ENCODE measurements around the gene EGLN3.

Gene EGLN3

GRCh38 chr14:33933386-33933933, 17.4 kb downstream of the EGLN3 start:
- no peak; the same call in 2 of the 3 replicates for ATAC-seq
- TF ChIP-seq PPARA (CRISPR knock-in tag; IDR thresholded peaks at IDR 0.05; ENCODE audit: borderline replicate concordance) (no peak), SNAI2 (CRISPR knock-in tag; IDR thresholded peaks at IDR 0.05) (0 out of 2 replicates have a peak, but pooled peaks have one; percentile 15), CSDC2 (CRISPR knock-in tag; IDR thresholded peaks at IDR 0.05) (0 out of 2 replicates have a peak, but pooled peaks have one; percentile 28), ESRRG (CRISPR knock-in tag; IDR thresholded peaks at IDR 0.05) (no peak)

GRCh38 chr14:33932576-33933345, 18.1 kb downstream of the EGLN3 start:
- TF ChIP-seq GLIS3 (CRISPR knock-in tag; IDR thresholded peaks at IDR 0.05) = no peak
- no peak for TF ChIP-seq PPARA (CRISPR knock-in tag; IDR thresholded peaks at IDR 0.05; ENCODE audit: borderline replicate concordance)
- TF ChIP-seq RARB (CRISPR knock-in tag; IDR thresholded peaks at IDR 0.05) = no peak
- TF ChIP-seq ESRRG (CRISPR knock-in tag; IDR thresholded peaks at IDR 0.05) = no peak
- no peak for TF ChIP-seq BACH2 (CRISPR knock-in tag; IDR thresholded peaks at IDR 0.05; ENCODE audit: borderline replicate concordance)
- no peak for TF ChIP-seq ZC3H10 (CRISPR knock-in tag; IDR thresholded peaks at IDR 0.05)
- TF ChIP-seq SNAI2 (CRISPR knock-in tag; IDR thresholded peaks at IDR 0.05) = no peak
- no peak; the same call in 1 of the 2 replicates for TF ChIP-seq CSDC2 (CRISPR knock-in tag; IDR thresholded peaks at IDR 0.05)
- no peak for TF ChIP-seq TOX (CRISPR knock-in tag; IDR thresholded peaks at IDR 0.05; ENCODE audit: borderline replicate concordance)
- TF ChIP-seq ZFP30 (CRISPR knock-in tag; IDR thresholded peaks at IDR 0.05) = no peak
- no peak for TF ChIP-seq POU6F1 (CRISPR knock-in tag; IDR thresholded peaks at IDR 0.05; ENCODE audit: borderline replicate concordance, low read depth)
- no peak for TF ChIP-seq ARNTL (CRISPR knock-in tag; IDR thresholded peaks at IDR 0.05; ENCODE audit: borderline replicate concordance, low read depth)
- TF ChIP-seq ZNF8 (CRISPR knock-in tag; IDR thresholded peaks at IDR 0.05) = no peak
- no peak for TF ChIP-seq ZNF70 (CRISPR knock-in tag; IDR thresholded peaks at IDR 0.05)
- TF ChIP-seq OSR1 (CRISPR knock-in tag; IDR thresholded peaks at IDR 0.05) = no peak
- no peak; the same call in 1 of the 2 replicates for TF ChIP-seq ISL1 (CRISPR knock-in tag; IDR thresholded peaks at IDR 0.05)
- ATAC-seq = peak; percentile 63

GRCh38 chr14:33932033-33932432, 18.8 kb downstream of the EGLN3 start:
- TF ChIP-seq ESRRG (CRISPR knock-in tag; IDR thresholded peaks at IDR 0.05) (no peak), OSR1 (CRISPR knock-in tag; IDR thresholded peaks at IDR 0.05) (no peak), CREB5 (CRISPR knock-in tag; IDR thresholded peaks at IDR 0.05; ENCODE audit: low read depth) (no peak), ARNTL (CRISPR knock-in tag; IDR thresholded peaks at IDR 0.05; ENCODE audit: borderline replicate concordance, low read depth) (no peak), ZFP3 (CRISPR knock-in tag; IDR thresholded peaks at IDR 0.05) (no peak), ZNF565 (CRISPR knock-in tag; conservative IDR thresholded peaks at IDR 0.05; ENCODE audit: low read depth) (no peak), POU6F1 (CRISPR knock-in tag; IDR thresholded peaks at IDR 0.05; ENCODE audit: borderline replicate concordance, low read depth) (no peak), ISL1 (CRISPR knock-in tag; IDR thresholded peaks at IDR 0.05) (no peak)
- no peak for ATAC-seq

DNA sequence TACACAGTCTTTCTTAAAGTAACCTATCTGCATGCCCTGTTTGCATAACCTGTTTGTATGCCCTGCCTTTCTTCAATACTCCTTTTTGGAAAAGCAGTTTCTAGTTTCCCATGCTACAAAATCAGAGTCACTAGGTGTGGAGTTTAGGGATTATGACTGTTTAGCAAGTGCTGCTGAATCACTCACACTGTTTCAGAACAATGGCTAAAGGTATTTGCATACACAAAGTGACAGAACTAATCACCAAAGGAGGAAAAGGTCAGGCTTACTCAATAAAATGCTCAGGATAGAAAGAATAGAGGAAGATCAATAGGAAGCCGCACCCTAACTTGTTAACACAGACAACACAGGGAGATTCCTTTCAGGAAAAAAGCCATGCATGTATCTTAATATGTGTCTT, 19.4 kb downstream of the EGLN3 start:
- no peak for ATAC-seq
- TF ChIP-seq SNAI2 (CRISPR knock-in tag; IDR thresholded peaks at IDR 0.05) (no peak), ZNF8 (CRISPR knock-in tag; IDR thresholded peaks at IDR 0.05) (no peak), ZFP3 (CRISPR knock-in tag; IDR thresholded peaks at IDR 0.05) (no peak), GLIS3 (CRISPR knock-in tag; IDR thresholded peaks at IDR 0.05) (no peak), POU6F1 (CRISPR knock-in tag; IDR thresholded peaks at IDR 0.05; ENCODE audit: borderline replicate concordance, low read depth) (no peak), CREB5 (CRISPR knock-in tag; IDR thresholded peaks at IDR 0.05; ENCODE audit: low read depth) (no peak), ZFP30 (CRISPR knock-in tag; IDR thresholded peaks at IDR 0.05) (no peak), ZNF565 (CRISPR knock-in tag; conservative IDR thresholded peaks at IDR 0.05; ENCODE audit: low read depth) (no peak), ARNTL (CRISPR knock-in tag; IDR thresholded peaks at IDR 0.05; ENCODE audit: borderline replicate concordance, low read depth) (no peak), ESRRG (CRISPR knock-in tag; IDR thresholded peaks at IDR 0.05) (no peak), ISL1 (CRISPR knock-in tag; IDR thresholded peaks at IDR 0.05) (no peak), OSR1 (CRISPR knock-in tag; IDR thresholded peaks at IDR 0.05) (no peak), TOX (CRISPR knock-in tag; IDR thresholded peaks at IDR 0.05; ENCODE audit: borderline replicate concordance) (no peak), RARB (CRISPR knock-in tag; IDR thresholded peaks at IDR 0.05) (no peak)
- TF ChIP-seq, protein P1, sequence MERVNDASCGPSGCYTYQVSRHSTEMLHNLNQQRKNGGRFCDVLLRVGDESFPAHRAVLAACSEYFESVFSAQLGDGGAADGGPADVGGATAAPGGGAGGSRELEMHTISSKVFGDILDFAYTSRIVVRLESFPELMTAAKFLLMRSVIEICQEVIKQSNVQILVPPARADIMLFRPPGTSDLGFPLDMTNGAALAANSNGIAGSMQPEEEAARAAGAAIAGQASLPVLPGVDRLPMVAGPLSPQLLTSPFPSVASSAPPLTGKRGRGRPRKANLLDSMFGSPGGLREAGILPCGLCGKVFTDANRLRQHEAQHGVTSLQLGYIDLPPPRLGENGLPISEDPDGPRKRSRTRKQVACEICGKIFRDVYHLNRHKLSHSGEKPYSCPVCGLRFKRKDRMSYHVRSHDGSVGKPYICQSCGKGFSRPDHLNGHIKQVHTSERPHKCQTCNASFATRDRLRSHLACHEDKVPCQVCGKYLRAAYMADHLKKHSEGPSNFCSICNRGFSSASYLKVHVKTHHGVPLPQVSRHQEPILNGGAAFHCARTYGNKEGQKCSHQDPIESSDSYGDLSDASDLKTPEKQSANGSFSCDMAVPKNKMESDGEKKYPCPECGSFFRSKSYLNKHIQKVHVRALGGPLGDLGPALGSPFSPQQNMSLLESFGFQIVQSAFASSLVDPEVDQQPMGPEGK (CRISPR knock-in tag; IDR thresholded peaks at IDR 0.05; ENCODE audit: borderline replicate concordance) = no peak
